WTC11 (cell line): ENCODE data around the gene PCNX3. TPM values are rescaled to one million over a fixed set of nuclear protein-coding genes. Genes with fewer than 3 reads are reported as not detected.

Experiments
- ATF2 ChIP-seq: sonication (generic); formaldehyde crosslinking; IDR thresholded peaks from 2 replicates; pipeline ENCODE4 v1.8.1; 2022; ENCODE audit warnings: low read depth, missing genetic modification reagents, borderline replicate concordance
- ATF3 ChIP-seq: sonication (generic); formaldehyde crosslinking; conservative IDR thresholded peaks from 2 replicates; pipeline ENCODE4 v1.8.1; 2022; ENCODE audit warnings: mild to moderate bottlenecking, missing genetic modification reagents
- CBFB ChIP-seq: sonication (generic); formaldehyde crosslinking; IDR thresholded peaks from 2 replicates; pipeline ENCODE4 v1.8.1; 2022; ENCODE audit warnings: mild to moderate bottlenecking, low read depth, missing genetic modification reagents
- CREB1 ChIP-seq: sonication (generic); formaldehyde crosslinking; IDR thresholded peaks from 2 replicates; pipeline ENCODE4 v1.8.0; 2023; ENCODE audit warnings: mild to moderate bottlenecking, missing genetic modification reagents
- CREM ChIP-seq: sonication (generic); formaldehyde crosslinking; IDR thresholded peaks from 2 replicates; pipeline ENCODE4 v1.8.1; 2022; ENCODE audit warnings: mild to moderate bottlenecking, missing genetic modification reagents, moderate library complexity
- GABPB1 ChIP-seq: sonication (generic); formaldehyde crosslinking; IDR thresholded peaks from 2 replicates; pipeline ENCODE4 v1.8.1; 2023; ENCODE audit warnings: mild to moderate bottlenecking, missing genetic modification reagents
- MYBL2 ChIP-seq: sonication (generic); formaldehyde crosslinking; IDR thresholded peaks from 2 replicates; pipeline ENCODE4 v1.8.1; 2023; ENCODE audit warnings: mild to moderate bottlenecking, moderate library complexity, missing genetic modification reagents
- PREB ChIP-seq: sonication (generic); formaldehyde crosslinking; IDR thresholded peaks from 2 replicates; pipeline ENCODE4 v1.8.1; 2022; ENCODE audit warnings: mild to moderate bottlenecking, missing genetic modification reagents, moderate library complexity, borderline replicate concordance
- SMAD3 ChIP-seq: sonication (generic); formaldehyde crosslinking; IDR thresholded peaks from 2 replicates; pipeline ENCODE4 v1.8.0; 2022; ENCODE audit warnings: missing genetic modification reagents, mild to moderate bottlenecking, borderline replicate concordance
- TEAD4 ChIP-seq: sonication (generic); formaldehyde crosslinking; IDR thresholded peaks from 2 replicates; pipeline ENCODE4 v1.8.0; 2022; ENCODE audit warnings: mild to moderate bottlenecking, missing genetic modification reagents
- TP53 ChIP-seq: sonication (generic); formaldehyde crosslinking; IDR thresholded peaks from 2 replicates; pipeline ENCODE4 v1.8.1; 2023; ENCODE audit warnings: mild to moderate bottlenecking, missing genetic modification reagents
- ZBTB21 ChIP-seq: sonication (generic); formaldehyde crosslinking; IDR thresholded peaks from 2 replicates; pipeline ENCODE4 v1.8.1; 2023; ENCODE audit warnings: mild to moderate bottlenecking, missing genetic modification reagents, borderline replicate concordance
- ZNF423 ChIP-seq: fragments of 250-450 bp; sonication (Bioruptor Pico); IDR thresholded peaks from 2 replicates; pipeline ENCODE4 v2.1.2; 2022; ENCODE audit warnings: mild to moderate bottlenecking, moderate library complexity
- total RNA-seq: library from RNA; stranded (reverse); gene quantifications from 3 replicates; pipeline ENCODE4 v1.2.3, GENCODE V29; 2021
- TF ChIP-seq, protein P1 (sequence below): sonication (generic); formaldehyde crosslinking; IDR thresholded peaks from 2 replicates; pipeline ENCODE4 v1.8.0; 2023; ENCODE audit warnings: mild to moderate bottlenecking, missing genetic modification reagents
- TF ChIP-seq, protein P2 (sequence below): sonication (generic); formaldehyde crosslinking; IDR thresholded peaks from 2 replicates; pipeline ENCODE4 v1.8.1; 2023; ENCODE audit warnings: mild to moderate bottlenecking, moderate library complexity, missing genetic modification reagents
- TF ChIP-seq, protein P3 (sequence below): sonication (generic); formaldehyde crosslinking; IDR thresholded peaks from 2 replicates; pipeline ENCODE4 v1.8.0; 2022; ENCODE audit warnings: mild to moderate bottlenecking, missing genetic modification reagents

The PCNX3 gene
- total RNA-seq, 1 experiment from 2014 or later = 51.6 TPM

DNA sequence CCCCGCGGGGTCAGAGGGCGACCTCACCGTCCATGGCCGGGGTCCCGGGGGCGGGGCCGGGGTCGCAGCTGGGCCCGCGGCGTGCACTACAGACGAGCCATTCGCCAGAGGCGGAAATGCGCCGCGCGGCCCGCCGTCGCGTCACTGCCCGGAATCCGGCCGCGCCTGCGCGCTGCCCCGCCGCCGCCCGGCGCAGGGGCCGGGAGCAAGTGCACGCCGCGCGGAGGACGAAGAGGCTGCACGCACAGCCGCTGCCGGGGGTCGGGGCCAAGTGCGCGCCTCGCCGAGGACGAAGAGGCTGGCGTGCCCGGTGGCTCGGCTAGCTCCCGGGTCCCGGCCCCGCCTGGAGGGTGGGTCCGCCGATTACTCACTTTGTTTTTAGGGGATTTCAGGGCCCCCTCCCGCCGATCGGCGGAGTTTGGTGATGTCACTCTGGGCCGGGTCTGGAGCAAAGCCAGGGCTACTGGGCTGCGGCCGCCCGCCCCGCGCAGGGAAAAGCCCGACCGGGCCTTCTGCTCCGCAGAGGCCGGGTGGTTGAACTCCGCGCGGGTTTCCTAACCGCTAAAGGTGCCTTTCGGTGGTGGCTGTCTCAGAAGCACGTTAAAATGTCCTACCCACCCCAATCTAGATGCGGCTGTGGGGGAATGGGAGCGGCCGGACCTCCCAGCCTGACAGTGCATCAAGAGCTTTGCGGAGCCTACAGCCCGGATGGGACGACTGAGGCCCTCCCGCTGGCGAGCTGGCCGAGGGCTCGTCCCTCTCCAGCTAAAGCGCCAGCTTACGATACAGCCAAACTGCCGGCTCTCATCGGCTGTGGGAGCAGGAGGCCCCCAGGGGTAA, 47.4 kb downstream of the PCNX3 start, which contains the start of gene RELA (continued):
- no peak for TF ChIP-seq ATF2
- peak; percentile 47; the same call in 1 of the 2 replicates for TF ChIP-seq TEAD4
- TF ChIP-seq MYBL2 (CRISPR knock-in tag) = no peak
- no peak for TF ChIP-seq PREB (CRISPR knock-in tag)
- TF ChIP-seq, protein P1, sequence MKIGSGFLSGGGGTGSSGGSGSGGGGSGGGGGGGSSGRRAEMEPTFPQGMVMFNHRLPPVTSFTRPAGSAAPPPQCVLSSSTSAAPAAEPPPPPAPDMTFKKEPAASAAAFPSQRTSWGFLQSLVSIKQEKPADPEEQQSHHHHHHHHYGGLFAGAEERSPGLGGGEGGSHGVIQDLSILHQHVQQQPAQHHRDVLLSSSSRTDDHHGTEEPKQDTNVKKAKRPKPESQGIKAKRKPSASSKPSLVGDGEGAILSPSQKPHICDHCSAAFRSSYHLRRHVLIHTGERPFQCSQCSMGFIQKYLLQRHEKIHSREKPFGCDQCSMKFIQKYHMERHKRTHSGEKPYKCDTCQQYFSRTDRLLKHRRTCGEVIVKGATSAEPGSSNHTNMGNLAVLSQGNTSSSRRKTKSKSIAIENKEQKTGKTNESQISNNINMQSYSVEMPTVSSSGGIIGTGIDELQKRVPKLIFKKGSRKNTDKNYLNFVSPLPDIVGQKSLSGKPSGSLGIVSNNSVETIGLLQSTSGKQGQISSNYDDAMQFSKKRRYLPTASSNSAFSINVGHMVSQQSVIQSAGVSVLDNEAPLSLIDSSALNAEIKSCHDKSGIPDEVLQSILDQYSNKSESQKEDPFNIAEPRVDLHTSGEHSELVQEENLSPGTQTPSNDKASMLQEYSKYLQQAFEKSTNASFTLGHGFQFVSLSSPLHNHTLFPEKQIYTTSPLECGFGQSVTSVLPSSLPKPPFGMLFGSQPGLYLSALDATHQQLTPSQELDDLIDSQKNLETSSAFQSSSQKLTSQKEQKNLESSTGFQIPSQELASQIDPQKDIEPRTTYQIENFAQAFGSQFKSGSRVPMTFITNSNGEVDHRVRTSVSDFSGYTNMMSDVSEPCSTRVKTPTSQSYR = no peak
- no peak for TF ChIP-seq ZBTB21 (CRISPR knock-in tag)
- 0 out of 2 replicates have a peak, but pooled peaks have one; percentile 40 for TF ChIP-seq CBFB
- TF ChIP-seq, protein P2, sequence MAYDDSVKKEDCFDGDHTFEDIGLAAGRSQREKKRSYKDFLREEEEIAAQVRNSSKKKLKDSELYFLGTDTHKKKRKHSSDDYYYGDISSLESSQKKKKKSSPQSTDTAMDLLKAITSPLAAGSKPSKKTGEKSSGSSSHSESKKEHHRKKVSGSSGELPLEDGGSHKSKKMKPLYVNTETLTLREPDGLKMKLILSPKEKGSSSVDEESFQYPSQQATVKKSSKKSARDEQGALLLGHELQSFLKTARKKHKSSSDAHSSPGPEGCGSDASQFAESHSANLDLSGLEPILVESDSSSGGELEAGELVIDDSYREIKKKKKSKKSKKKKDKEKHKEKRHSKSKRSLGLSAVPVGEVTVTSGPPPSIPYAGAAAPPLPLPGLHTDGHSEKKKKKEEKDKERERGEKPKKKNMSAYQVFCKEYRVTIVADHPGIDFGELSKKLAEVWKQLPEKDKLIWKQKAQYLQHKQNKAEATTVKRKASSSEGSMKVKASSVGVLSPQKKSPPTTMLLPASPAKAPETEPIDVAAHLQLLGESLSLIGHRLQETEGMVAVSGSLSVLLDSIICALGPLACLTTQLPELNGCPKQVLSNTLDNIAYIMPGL (CRISPR knock-in tag) = peak; percentile 37; the same call in 1 of the 2 replicates
- TF ChIP-seq ZNF423 (CRISPR knock-in tag) = no peak
- TF ChIP-seq SMAD3 = no peak
- TF ChIP-seq CREB1 (CRISPR knock-in tag) = no peak
- no peak for TF ChIP-seq ATF3 (CRISPR knock-in tag)
- TF ChIP-seq TP53 (CRISPR knock-in tag) = peak; percentile 51; the same call in 1 of the 2 replicates
- peak; percentile 62; the same call in 1 of the 2 replicates for TF ChIP-seq GABPB1 (CRISPR knock-in tag)
- TF ChIP-seq, protein P3, sequence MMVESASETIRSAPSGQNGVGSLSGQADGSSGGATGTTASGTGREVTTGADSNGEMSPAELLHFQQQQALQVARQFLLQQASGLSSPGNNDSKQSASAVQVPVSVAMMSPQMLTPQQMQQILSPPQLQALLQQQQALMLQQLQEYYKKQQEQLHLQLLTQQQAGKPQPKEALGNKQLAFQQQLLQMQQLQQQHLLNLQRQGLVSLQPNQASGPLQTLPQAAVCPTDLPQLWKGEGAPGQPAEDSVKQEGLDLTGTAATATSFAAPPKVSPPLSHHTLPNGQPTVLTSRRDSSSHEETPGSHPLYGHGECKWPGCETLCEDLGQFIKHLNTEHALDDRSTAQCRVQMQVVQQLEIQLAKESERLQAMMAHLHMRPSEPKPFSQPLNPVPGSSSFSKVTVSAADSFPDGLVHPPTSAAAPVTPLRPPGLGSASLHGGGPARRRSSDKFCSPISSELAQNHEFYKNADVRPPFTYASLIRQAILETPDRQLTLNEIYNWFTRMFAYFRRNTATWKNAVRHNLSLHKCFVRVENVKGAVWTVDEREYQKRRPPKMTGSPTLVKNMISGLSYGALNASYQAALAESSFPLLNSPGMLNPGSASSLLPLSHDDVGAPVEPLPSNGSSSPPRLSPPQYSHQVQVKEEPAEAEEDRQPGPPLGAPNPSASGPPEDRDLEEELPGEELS (CRISPR knock-in tag) = peak; percentile 88; the same call in 1 of the 2 replicates
- TF ChIP-seq CREM = peak; percentile 84
